Endothelial cell of umbilical vein (primary cell): ENCODE results near the gene NOSIP. TPM values are rescaled to one million over a fixed set of nuclear protein-coding genes. Genes with fewer than 3 reads are reported as not detected.

ENCODE experiments used
- BruUV-seq: library from RNA; stranded (reverse); fragments of 400-500 nt; replicated peaks from 2 replicates; lab custom pipeline; 2021; lab: Mats Ljungman, UMichigan
- CTCF ChIA-PET: fragments of 300-600, 350-600 bp; sonication (Branson Sonifier 250); formaldehyde crosslinking; loops from one replicate; lab custom pipeline; 2021; ENCODE audit warnings: antibody characterized with exemption, inconsistent platforms; lab: Charles Lee
- POLR2A ChIA-PET: fragments of 300-600, 350-600 bp; sonication (Branson Sonifier 250); formaldehyde crosslinking; loops from one replicate; lab custom pipeline; 2021; ENCODE audit warnings: antibody characterized with exemption, inconsistent platforms; lab: Charles Lee
- DNase-seq: peaks from one replicate; pipeline ENCODE4 v3.0.0-alpha.2; 2011; ENCODE audit warnings: low read depth, low spot score
- FAIRE-seq: peaks from 2 replicates; lab custom pipeline; 2011; peaks lifted over from hg19 to GRCh38; lab: Jason Lieb, UNC
- H2AFZ ChIP-seq: 2 replicates; pipeline ENCODE4 v1.6.0; 2012; ENCODE audit warnings: low read depth, low read length, control low read depth, inconsistent platforms
- H3K27ac ChIP-seq: 2 replicates; pipeline ENCODE4 v1.5.1; 2011; ENCODE audit warnings: low read depth, mild to moderate bottlenecking, control low read depth, low read length, moderate library complexity; ENCODE audit not compliant: insufficient read depth
- H3K27me3 ChIP-seq, 2 experiments: 2 replicates each; pipeline versions ENCODE4 v1.6.0 to v1.6.1; 2011; ENCODE audit warnings: low read length in 2 of 2, mixed read lengths in 1 of 2; ENCODE audit not compliant: control insufficient read depth in 2 of 2, insufficient read depth in 2 of 2
- H3K36me3 ChIP-seq, 2 experiments: 2 replicates in 1 of 2; 3 replicates in 1 of 2; pipeline ENCODE4 v1.5.1; 2011; ENCODE audit warnings: low read length in 2 of 2, mild to moderate bottlenecking in 1 of 2, moderate library complexity in 1 of 2; ENCODE audit not compliant: control insufficient read depth in 2 of 2, insufficient read depth in 2 of 2; ENCODE audit errors: extremely low read depth in 1 of 2
- H3K4me1 ChIP-seq: 3 replicates; pipeline ENCODE4 v1.5.1; 2011; ENCODE audit warnings: mild to moderate bottlenecking, low read length; ENCODE audit not compliant: control insufficient read depth, insufficient read depth; ENCODE audit errors: extremely low read depth
- H3K4me2 ChIP-seq: 2 replicates; pipeline ENCODE4 v1.6.1; 2011; ENCODE audit warnings: low read length, control low read depth, mixed read lengths; ENCODE audit not compliant: insufficient read depth
- H3K4me3 ChIP-seq, 3 experiments: fragments of 200-600 bp in 1 of 3; sonication (generic), shearing (Covaris generic) in 1 of 3; replicated peaks in 1 of 3; 2 replicates each; pipeline ENCODE4 v1.5.1; 2011 to 2016; ENCODE audit warnings: control low read depth in 3 of 3, low read length in 3 of 3, mild to moderate bottlenecking in 2 of 3, inconsistent platforms in 1 of 3, low read depth in 1 of 3, moderate library complexity in 1 of 3; ENCODE audit not compliant: insufficient read depth in 1 of 3
- H3K79me2 ChIP-seq: 2 replicates; pipeline ENCODE4 v1.6.0; 2012; ENCODE audit warnings: low read length, inconsistent platforms; ENCODE audit not compliant: control insufficient read depth, insufficient read depth
- H3K9ac ChIP-seq: replicated peaks from 2 replicates; pipeline ENCODE3; 2011; ENCODE audit warnings: low read length, control low read depth; ENCODE audit not compliant: insufficient read depth; ENCODE audit errors: extremely low read depth
- H3K9me1 ChIP-seq: replicated peaks from 3 replicates; pipeline ENCODE4 v1.6.0; 2011; ENCODE audit warnings: mild to moderate bottlenecking, low read length; ENCODE audit not compliant: control insufficient read depth, insufficient read depth; ENCODE audit errors: extremely low read depth
- H3K9me3 ChIP-seq: replicated peaks from 2 replicates; pipeline ENCODE4 v1.5.1; 2012; ENCODE audit warnings: low read length, inconsistent platforms; ENCODE audit not compliant: control insufficient read depth, insufficient read depth
- H4K20me1 ChIP-seq: replicated peaks from 2 replicates; pipeline ENCODE3; 2011; ENCODE audit warnings: mild to moderate bottlenecking, low read length; ENCODE audit not compliant: control insufficient read depth, insufficient read depth; ENCODE audit errors: extremely low read depth
- EZH2 ChIP-seq: IDR thresholded peaks from 2 replicates; pipeline ENCODE4 v1.6.1; 2012; ENCODE audit warnings: borderline replicate concordance, low read depth, mild to moderate bottlenecking, moderate library complexity, low read length, inconsistent platforms; ENCODE audit not compliant: severe bottlenecking
- FOS ChIP-seq: IDR thresholded peaks from 2 replicates; pipeline ENCODE4 v1.6.1; 2011; ENCODE audit warnings: mild to moderate bottlenecking, low read length, moderate library complexity, borderline replicate concordance; ENCODE audit not compliant: insufficient read depth
- GATA2 ChIP-seq: IDR thresholded peaks from 2 replicates; pipeline ENCODE4 v1.7.0; 2011; ENCODE audit warnings: low read depth, mild to moderate bottlenecking, moderate library complexity, mixed read lengths, low read length; ENCODE audit not compliant: insufficient read length, insufficient read depth
- JUN ChIP-seq: IDR thresholded peaks from 2 replicates; pipeline ENCODE4 v1.6.1; 2011; ENCODE audit warnings: borderline replicate concordance, low read depth; ENCODE audit not compliant: insufficient read length, insufficient read depth
- MYC ChIP-seq: IDR thresholded peaks from one replicate; pipeline ENCODE4 v1.6.1; 2011; ENCODE audit warnings: mild to moderate bottlenecking, low read depth, low read length
- POLR2A ChIP-seq: IDR thresholded peaks from 2 replicates; pipeline ENCODE4 v1.6.1; 2012; ENCODE audit warnings: low read depth, mild to moderate bottlenecking, control low read depth, low read length
- POLR2AphosphoS5 ChIP-seq: IDR thresholded peaks from 2 replicates; pipeline ENCODE4 v1.6.1; 2012; ENCODE audit warnings: low read depth, mild to moderate bottlenecking, control low read depth, low read length, moderate library complexity; ENCODE audit not compliant: insufficient read depth
- dilution Hi-C: fragments of 300-500 bp; cut with MboI; formaldehyde crosslinking; loops from one replicate; pipeline ENCODE4 v1.15.0; 2019; ENCODE audit warnings: low sequenced_read_pairs; ENCODE audit not compliant: extremely low pct_ligation_motif_present
- intact Hi-C: fragments of 100-400 bp; cut with micrococcal nuclease; formaldehyde crosslinking; loops from one replicate; pipeline ENCODE4 v1.10.0; 2022
- polyA plus RNA-seq, 4 experiments: library from polyadenylated mRNA; depleted of rRNA in 3 of 4; stranded (reverse) in 3 of 4; unstranded in 1 of 4; fragments of >200 nt; gene quantifications; 2 replicates each; pipeline versions ENCODE4 v1.2.1 to v1.2.3, GENCODE V29; 2011 to 2012; ENCODE audit warnings: missing spikeins in 1 of 4
- total RNA-seq: library from RNA; stranded (reverse); gene quantifications from 2 replicates; pipeline ENCODE4 v1.2.3, GENCODE V29; 2021
- TF ChIP-seq, protein P1 (sequence below), 2 donors: IDR thresholded peaks; 1 replicate in 1 of 2; 2 replicates in 1 of 2; pipeline ENCODE4 v1.5.1; 2011; ENCODE audit warnings: low read length in 2 of 2, mild to moderate bottlenecking in 2 of 2, moderate library complexity in 2 of 2, control low read depth in 1 of 2, inconsistent platforms in 1 of 2, low read depth in 1 of 2; ENCODE audit not compliant: insufficient read depth in 1 of 2; ENCODE audit errors: extremely low read depth in 1 of 2
- TF ChIP-seq, protein P2 (sequence below): IDR thresholded peaks from 2 replicates; pipeline ENCODE4 v1.6.1; 2011; ENCODE audit not compliant: insufficient read depth, insufficient read length

Gene NOSIP
- total and polyA plus RNA-seq, 2 donors (not counting 3 experiments of a cell fraction or from before 2014, with no cell fraction given): 77.5 to 128 TPM

DNA sequence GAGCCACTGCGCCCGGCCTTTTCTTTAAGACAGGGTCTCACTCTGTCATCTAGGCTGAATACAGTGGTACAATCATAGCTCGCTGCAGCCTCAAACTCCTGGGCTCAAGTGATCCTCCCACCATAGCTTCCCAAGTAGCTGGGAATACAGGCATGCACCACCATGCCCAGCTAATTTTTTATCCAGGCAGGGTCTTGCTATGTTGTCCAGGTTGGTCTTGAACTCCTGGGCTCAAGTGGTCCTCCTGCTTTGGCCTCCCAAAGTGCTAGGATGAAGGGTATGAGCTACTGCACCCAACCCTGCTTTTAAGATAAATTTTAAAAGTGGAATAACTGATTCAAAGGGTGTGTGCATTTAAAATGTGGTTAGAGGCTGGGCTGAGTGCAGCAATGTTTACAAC, 14.1 kb downstream of the NOSIP start:
- Histone ChIP-seq H3K9me1 (no peaks in the 10 kb centered on the region), H3K4me1 (no peaks in the 10 kb centered on the region), H3K9me3 (no peaks in the 10 kb centered on the region), H3K27ac (no peak overlapping the region), H3K9ac (no peak overlapping the region), H2AFZ (no peak overlapping the region), H3K36me3 (no peaks in the 10 kb centered on the region), H3K79me2 (peaks cover 51% of the 10 kb centered on the region), H4K20me1 (no peaks in the 10 kb centered on the region), H3K27me3 (no peaks in the 10 kb centered on the region), H3K4me2 (no peak overlapping the region), H3K4me3 (no peak overlapping the region)
- intact Hi-C loops (no loop called here), dilution Hi-C loops (no loop called here)
- TF ChIP-seq EZH2 (no peak), GATA2 (no peak), POLR2AphosphoS5 (no peak), POLR2A (no peak)
- TF ChIP-seq, protein P1, sequence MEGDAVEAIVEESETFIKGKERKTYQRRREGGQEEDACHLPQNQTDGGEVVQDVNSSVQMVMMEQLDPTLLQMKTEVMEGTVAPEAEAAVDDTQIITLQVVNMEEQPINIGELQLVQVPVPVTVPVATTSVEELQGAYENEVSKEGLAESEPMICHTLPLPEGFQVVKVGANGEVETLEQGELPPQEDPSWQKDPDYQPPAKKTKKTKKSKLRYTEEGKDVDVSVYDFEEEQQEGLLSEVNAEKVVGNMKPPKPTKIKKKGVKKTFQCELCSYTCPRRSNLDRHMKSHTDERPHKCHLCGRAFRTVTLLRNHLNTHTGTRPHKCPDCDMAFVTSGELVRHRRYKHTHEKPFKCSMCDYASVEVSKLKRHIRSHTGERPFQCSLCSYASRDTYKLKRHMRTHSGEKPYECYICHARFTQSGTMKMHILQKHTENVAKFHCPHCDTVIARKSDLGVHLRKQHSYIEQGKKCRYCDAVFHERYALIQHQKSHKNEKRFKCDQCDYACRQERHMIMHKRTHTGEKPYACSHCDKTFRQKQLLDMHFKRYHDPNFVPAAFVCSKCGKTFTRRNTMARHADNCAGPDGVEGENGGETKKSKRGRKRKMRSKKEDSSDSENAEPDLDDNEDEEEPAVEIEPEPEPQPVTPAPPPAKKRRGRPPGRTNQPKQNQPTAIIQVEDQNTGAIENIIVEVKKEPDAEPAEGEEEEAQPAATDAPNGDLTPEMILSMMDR (IDR thresholded peaks at IDR 0.05; ENCODE audit: extremely low read depth in 1 of 2, insufficient read depth in 1 of 2, low read depth in 1 of 2, low read length in 2 of 2): no peak
- DNase-seq (no peak), FAIRE-seq (no peak)
- ChIA-PET POLR2A (no interaction called here), CTCF (interaction anchor here (1.0 to 1.6 kb wide), 2 partner anchors 20 to 60 kb away, joined by 4 read pairs; no protein-coding TSS in a partner anchor)
- no TSS peak for BruUV-seq

DNA sequence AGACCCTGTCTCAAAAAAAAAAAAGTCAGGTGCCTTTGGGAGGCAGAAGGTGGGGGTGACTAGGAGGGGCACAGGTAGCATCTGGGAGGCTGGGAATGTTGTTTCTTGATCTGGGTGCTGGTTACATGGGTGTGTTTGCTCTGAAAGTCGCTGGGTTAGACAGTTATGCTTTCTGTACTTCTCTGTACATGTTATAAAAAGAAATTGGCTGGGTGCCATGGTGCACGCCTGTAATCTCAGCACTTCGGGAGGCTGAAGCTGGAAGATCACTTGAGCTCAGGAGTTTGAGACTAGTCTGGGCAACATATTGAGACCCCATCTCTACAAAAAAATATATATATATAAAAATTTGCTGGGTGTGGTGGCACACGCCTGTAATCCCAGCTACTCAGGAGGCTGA, 15.1 kb downstream of the NOSIP start:
- Histone ChIP-seq H3K4me1 (no peaks in the 10 kb centered on the region), H4K20me1 (no peaks in the 10 kb centered on the region), H3K4me3 (no peak overlapping the region), H3K9ac (no peak overlapping the region), H3K27me3 (no peaks in the 10 kb centered on the region), H3K9me1 (no peaks in the 10 kb centered on the region), H2AFZ (no peak overlapping the region), H3K27ac (no peak overlapping the region), H3K79me2 (peaks cover 47% of the 10 kb centered on the region), H3K9me3 (no peaks in the 10 kb centered on the region), H3K36me3 (peaks cover 0 to 3% of the 10 kb centered on the region in 2 experiments), H3K4me2 (no peak overlapping the region)
- TF ChIP-seq GATA2 (no peak), POLR2A (no peak), FOS (no peak), MYC (no peak), EZH2 (no peak), POLR2AphosphoS5 (no peak), JUN (no peak)
- TF ChIP-seq, protein P2, sequence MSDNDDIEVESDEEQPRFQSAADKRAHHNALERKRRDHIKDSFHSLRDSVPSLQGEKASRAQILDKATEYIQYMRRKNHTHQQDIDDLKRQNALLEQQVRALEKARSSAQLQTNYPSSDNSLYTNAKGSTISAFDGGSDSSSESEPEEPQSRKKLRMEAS: no peak
- TF ChIP-seq, protein P1 (IDR thresholded peaks at IDR 0.05; ENCODE audit: extremely low read depth in 1 of 2, insufficient read depth in 1 of 2, low read depth in 1 of 2, low read length in 2 of 2): no peak
- POLR2A ChIA-PET: no interaction called here
- no TSS peak for BruUV-seq
- no peak for DNase-seq
- intact Hi-C loops (no loop called here), dilution Hi-C loops (no loop called here)
- no peak for FAIRE-seq
- CTCF ChIA-PET: interaction anchor here (1.9 kb wide), 1 partner anchor 18 kb away, joined by 5 read pairs; no protein-coding TSS in a partner anchor
